MCF 10A (cell line): ENCODE data around the gene RAD51. TPM values are rescaled to one million over a fixed set of nuclear protein-coding genes. Genes with fewer than 3 reads are reported as not detected.

Source experiments
- BruUV-seq: library from RNA; stranded (reverse); fragments of 400-500 nt; replicated peaks from 2 replicates; lab custom pipeline; 2021; lab: Mats Ljungman, UMichigan
- CTCF ChIA-PET: fragments of 300-600 bp; sonication (Branson Sonifier 250); formaldehyde crosslinking; extraction: SDS; loops from one replicate; lab custom pipeline; 2021; ENCODE audit warnings: antibody characterized with exemption, inconsistent platforms; lab: Yijun Ruan, JAX
- POLR2A ChIA-PET: fragments of 300-600, 350-650 bp; sonication (Branson Sonifier 250); formaldehyde crosslinking; extraction: SDS; loops from one replicate; lab custom pipeline; 2020; ENCODE audit warnings: antibody characterized with exemption, inconsistent platforms; lab: Yijun Ruan, JAX
- DNase-seq: peaks from one replicate; pipeline ENCODE4 v3.0.0-alpha.2; 2018; ENCODE audit not compliant: unreplicated experiment
- H3K27ac Mint-ChIP-seq: one replicate; pipeline ENCODE4 v1.8.0; 2022; ENCODE audit warnings: mild to moderate bottlenecking, low read depth, mixed read lengths; ENCODE audit not compliant: unreplicated experiment
- H3K27me3 Mint-ChIP-seq: one replicate; pipeline ENCODE4 v1.8.0; 2022; ENCODE audit warnings: mixed read lengths; ENCODE audit not compliant: insufficient read depth, unreplicated experiment
- H3K36me3 Mint-ChIP-seq: one replicate; pipeline ENCODE4 v1.8.0; 2022; ENCODE audit warnings: mild to moderate bottlenecking, moderate library complexity, mixed read lengths; ENCODE audit not compliant: insufficient read depth, unreplicated experiment
- H3K4me1 Mint-ChIP-seq: one replicate; pipeline ENCODE4 v1.8.0; 2022; ENCODE audit warnings: mixed read lengths; ENCODE audit not compliant: insufficient read depth, unreplicated experiment
- H3K4me3 Mint-ChIP-seq: one replicate; pipeline ENCODE4 v1.8.0; 2022; ENCODE audit warnings: mild to moderate bottlenecking, moderate library complexity, mixed read lengths; ENCODE audit not compliant: unreplicated experiment
- H3K9me3 Mint-ChIP-seq: one replicate; pipeline ENCODE4 v1.8.0; 2022; ENCODE audit warnings: mixed read lengths; ENCODE audit not compliant: unreplicated experiment
- CTCF ChIP-seq: fragments of 200-600 bp; IDR thresholded peaks from one replicate; pipeline ENCODE4 v1.8.0; 2022; ENCODE audit warnings: antibody characterized with exemption, mild to moderate bottlenecking; ENCODE audit not compliant: unreplicated experiment
- intact Hi-C: fragments of 100-400 bp; cut with micrococcal nuclease; formaldehyde crosslinking; loops from 2 replicates; pipeline ENCODE4 v1.14.1; 2022
- total RNA-seq: library from RNA; stranded (reverse); gene quantifications from 2 replicates; pipeline ENCODE4 v1.2.3, GENCODE V29; 2022

RAD51 gene
- total RNA-seq, 1 experiment from 2014 or later = 7.1 TPM

DNA sequence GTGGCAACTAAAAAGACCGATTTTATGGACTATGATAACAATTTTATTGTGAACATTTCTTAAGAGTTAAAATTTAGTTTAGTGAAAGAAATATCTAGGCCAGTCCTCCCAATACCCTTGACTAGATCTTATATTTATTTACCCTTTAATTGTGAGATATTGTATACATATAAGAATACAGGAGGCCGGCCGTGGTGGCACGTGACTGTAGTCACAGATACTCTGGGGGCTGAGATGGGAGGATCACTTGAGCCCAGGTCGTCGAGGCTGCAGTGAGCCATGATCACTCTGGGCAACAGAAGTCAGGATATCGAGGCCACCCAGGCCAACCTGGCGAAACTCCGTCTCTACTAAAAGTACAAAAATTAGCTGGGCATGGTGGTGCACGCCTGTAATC is 60.8 kb downstream of the RAD51 start:
- Mint-ChIP-seq H3K4me3 (peak overlapping the region; percentile 93), H3K36me3 (peaks cover 2% of the 10 kb centered on the region), H3K27ac (peak overlapping the region; percentile 89), H3K27me3 (no peaks in the 10 kb centered on the region), H3K4me1 (no peaks in the 10 kb centered on the region), H3K9me3 (no peaks in the 10 kb centered on the region)
- no peak for DNase-seq
- TF ChIP-seq CTCF = no peak
- BruUV-seq = no TSS peak
- POLR2A ChIA-PET = interaction anchor here (1.0 to 2.7 kb wide), 3 partner anchors 9 to 14 kb away, joined by 3 to 13 read pairs (median 6); partner anchors contain the start of gene C15orf62
- CTCF ChIA-PET = interaction anchor here (0.5 to 0.7 kb wide), 3 partner anchors 82 to 258 kb away, joined by 3 to 4 read pairs (median 3); no protein-coding TSS in a partner anchor
- intact Hi-C loops = no loop called here

DNA sequence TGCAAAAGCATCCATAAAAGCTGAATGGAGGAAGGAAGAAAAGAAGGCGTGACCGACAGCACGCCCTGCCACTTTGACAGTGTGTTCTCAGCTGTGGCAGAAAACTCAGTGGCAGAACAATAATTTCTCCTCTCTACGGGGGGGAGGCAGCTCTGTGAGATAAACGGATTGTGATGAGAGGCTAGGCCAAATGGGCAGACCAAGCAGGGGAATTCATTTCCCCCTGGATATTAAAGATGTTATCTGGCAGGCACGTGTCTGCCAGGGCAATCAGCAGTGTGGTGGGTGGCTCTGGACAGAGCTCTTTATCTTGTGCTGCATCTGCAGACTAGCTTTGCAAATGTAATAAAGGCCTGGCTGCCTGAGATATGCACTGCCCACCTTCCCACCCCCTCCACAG is 62.0 kb downstream of the RAD51 start:
- no peaks in the 10 kb centered on the region for H3K27me3 Mint-ChIP-seq
- H3K4me3 Mint-ChIP-seq = no peak overlapping the region
- no TSS peak for BruUV-seq
- DNase-seq = no peak
- intact Hi-C loops = no loop called here
- H3K36me3 Mint-ChIP-seq = no peaks in the 10 kb centered on the region
- H3K27ac Mint-ChIP-seq = peak overlapping the region; percentile 40
- H3K9me3 Mint-ChIP-seq = no peaks in the 10 kb centered on the region
- ChIA-PET CTCF (interaction anchor here (0.7 kb wide), 1 partner anchor 135 kb away, joined by 3 read pairs; no protein-coding TSS in a partner anchor), POLR2A (interaction anchor here (1.0 to 2.7 kb wide), 4 partner anchors 9 to 137 kb away, joined by 3 to 13 read pairs (median 4); partner anchors contain the start of genes C15orf62 and VPS18)
- H3K4me1 Mint-ChIP-seq = no peaks in the 10 kb centered on the region
- no peak for TF ChIP-seq CTCF

DNA sequence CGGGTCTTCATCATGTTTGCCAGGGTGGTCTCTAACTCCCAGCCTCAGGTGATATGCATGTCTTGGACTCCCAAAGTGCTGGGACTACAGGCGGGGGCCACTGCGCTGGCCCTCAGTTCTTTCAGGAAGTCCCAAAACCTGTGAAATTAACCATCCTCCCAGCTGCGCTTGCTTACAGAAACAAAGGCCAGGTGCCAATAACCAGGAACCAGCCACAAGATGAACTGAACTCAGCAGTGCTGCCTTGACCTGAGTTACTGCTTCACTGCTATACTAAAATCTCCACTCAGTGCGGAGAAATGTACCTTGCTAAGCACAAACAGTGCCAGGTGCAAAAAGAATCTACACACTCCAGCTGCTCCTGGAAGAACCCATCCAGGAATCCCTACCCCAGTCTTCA is 65.0 kb downstream of the RAD51 start:
- POLR2A ChIA-PET = interaction anchor here (0.7 to 0.9 kb wide), 2 partner anchors 10 to 167 kb away, joined by 3 to 5 read pairs; partner anchors contain the start of gene C15orf62
- Mint-ChIP-seq H3K4me3 (no peak overlapping the region), H3K27me3 (no peaks in the 10 kb centered on the region), H3K9me3 (no peaks in the 10 kb centered on the region), H3K27ac (no peak overlapping the region), H3K36me3 (peaks cover 8% of the 10 kb centered on the region), H3K4me1 (peaks cover under 1% of the 10 kb centered on the region)
- intact Hi-C loops = loop anchor here (10.0 kb wide), 1 partner anchor 165 kb away; the partner anchor contains the start of gene KNL1
- BruUV-seq = no TSS peak
- TF ChIP-seq CTCF = no peak
- CTCF ChIA-PET = interaction anchor here (0.7 kb wide), 1 partner anchor 171 kb away, joined by 3 read pairs; no protein-coding TSS in a partner anchor
- no peak for DNase-seq

- POLR2A ChIA-PET = interaction anchor here (0.7 to 4.2 kb wide), 6 partner anchors 14 to 583 kb away, joined by 3 to 28 read pairs (median 4); partner anchors contain the start of genes RAD51, SPINT1 and VPS18
- peaks cover 19% of the 10 kb centered on the region for H3K4me1 Mint-ChIP-seq
- CTCF ChIA-PET = interaction anchor here (0.6 to 1.5 kb wide), 4 partner anchors 16 to 65 kb away, joined by 3 read pairs; partner anchors contain the start of gene DNAJC17
- no peak overlapping the region for H3K27ac Mint-ChIP-seq
- intact Hi-C loops = loop anchor here (10.0 kb wide), 1 partner anchor 168 kb away; the partner anchor contains the start of gene KNL1
- BruUV-seq = no TSS peak
- no peaks in the 10 kb centered on the region for H3K27me3 Mint-ChIP-seq
- TF ChIP-seq CTCF = no peak
- H3K4me3 Mint-ChIP-seq = peak overlapping the region; percentile 68
- H3K9me3 Mint-ChIP-seq = no peaks in the 10 kb centered on the region
- DNase-seq = peak; percentile 70
- H3K36me3 Mint-ChIP-seq = peaks cover 28% of the 10 kb centered on the region
Measured at GRCh38 chr15:40762919-40763800, 68.2 kb downstream of the RAD51 start.
